Spinal cord (tissue), 10 donors: ENCODE results near the gene ZNF493. TPM values are rescaled to one million over a fixed set of nuclear protein-coding genes. Genes with fewer than 3 reads are reported as not detected.

Source experiments
- DNase-seq, 6 donors: peaks; one replicate each; pipeline versions ENCODE4 v3.0.0 to v3.0.0-alpha.2; 2013 to 2015; ENCODE audit warnings: low spot score in 6 of 6, low read depth in 4 of 6
- H3K27ac ChIP-seq: one replicate; pipeline ENCODE4 v1.5.1; 2013; ENCODE audit warnings: low read depth, low read length, control low read depth
- H3K27me3 ChIP-seq: one replicate; pipeline ENCODE4 v1.6.1; 2013; ENCODE audit warnings: low read length; ENCODE audit not compliant: control insufficient read depth, insufficient read depth
- H3K36me3 ChIP-seq: one replicate; pipeline ENCODE4 v1.6.1; 2013; ENCODE audit warnings: low read length; ENCODE audit not compliant: control insufficient read depth, insufficient read depth
- H3K4me1 ChIP-seq: one replicate; pipeline ENCODE4 v1.6.1; 2013; ENCODE audit warnings: low read length; ENCODE audit not compliant: control insufficient read depth, insufficient read depth
- H3K4me3 ChIP-seq: one replicate; pipeline ENCODE4 v1.5.1; 2013; ENCODE audit warnings: low read depth, low read length, control low read depth
- H3K9me3 ChIP-seq: one replicate; pipeline ENCODE4 v1.6.1; 2013; ENCODE audit warnings: low read length; ENCODE audit not compliant: control insufficient read depth, insufficient read depth
- WGBS: methylation state at CpG from one replicate; pipeline ENCODE4 v1.1.5; 2013; ENCODE audit warnings: missing lambda C conversion rate; ENCODE audit not compliant: insufficient coverage; 5-methylcytosine and 5-hydroxymethylcytosine counted together
- polyA plus RNA-seq, 2 donors: library from polyadenylated mRNA; unstranded; fragments of 120-200 nt; gene quantifications; one replicate each; pipeline ENCODE4 v1.2.1, GENCODE V29; 2013; ENCODE audit not compliant: insufficient read length in 2 of 2
- total RNA-seq, 2 donors: library from RNA; depleted of rRNA in 1 of 2; stranded (reverse); fragments of 120-200 nt in 1 of 2; fragments of >200 nt in 1 of 2; gene quantifications; one replicate each; pipeline versions ENCODE4 v1.2.3 to v1.2.4, GENCODE V29; 2013 to 2014
- donor health status: healthy.

ZNF493 gene
- total and polyA plus RNA-seq, 4 donors, result 28.1 to 109 (median 33.7) TPM

DNA sequence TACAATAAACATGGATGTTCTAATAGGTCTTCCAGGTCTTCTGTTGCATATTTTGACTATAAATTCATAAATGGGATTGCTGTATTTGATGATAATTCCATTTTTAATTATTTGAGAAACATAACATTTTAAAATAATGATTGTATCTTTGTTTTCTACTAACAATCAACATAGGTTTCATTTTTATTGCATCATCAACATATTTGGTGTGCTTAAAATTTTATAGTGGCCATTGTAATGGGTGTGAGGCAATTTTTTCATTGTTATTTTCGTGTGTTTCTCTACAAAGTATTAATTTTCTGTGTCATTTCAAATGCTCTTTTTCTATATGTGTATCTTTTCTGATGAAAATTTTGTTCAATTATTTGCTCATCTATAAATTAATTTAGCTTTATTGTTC lies 13.2 kb downstream of the ZNF493 start:
- Histone ChIP-seq H3K27ac (no peak overlapping the region), H3K4me3 (no peak overlapping the region), H3K36me3 (peaks cover 15% of the 10 kb centered on the region), H3K4me1 (no peaks in the 10 kb centered on the region), H3K27me3 (no peaks in the 10 kb centered on the region), H3K9me3 (no peaks in the 10 kb centered on the region)
- whole genome bisulfite sequencing, result no CpG with 5 or more reads among the region's 1 CpG
- no peak for DNase-seq

DNA sequence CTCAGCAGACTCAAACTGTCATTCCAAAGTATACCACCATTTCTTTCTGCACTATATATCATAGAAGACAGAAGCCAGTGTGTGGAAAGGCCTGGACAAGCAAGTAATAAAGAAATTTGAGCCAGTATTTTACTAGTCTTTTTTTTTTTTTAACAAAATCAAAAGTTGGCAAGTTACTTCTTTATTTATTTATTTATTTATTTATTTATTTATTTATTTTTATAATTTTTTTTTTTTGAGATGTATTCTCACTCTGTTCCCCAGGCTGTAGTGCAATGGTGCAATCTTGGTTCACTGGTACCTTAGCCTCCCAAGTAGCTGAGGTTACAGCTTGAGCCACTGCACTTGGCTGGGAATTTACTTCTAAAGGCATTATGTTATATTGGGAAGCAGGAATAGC lies 25.3 kb downstream of the ZNF493 start:
- peaks cover 4% of the 10 kb centered on the region for H3K9me3 ChIP-seq
- H3K4me1 ChIP-seq, result no peaks in the 10 kb centered on the region
- no peak overlapping the region for H3K27ac ChIP-seq
- H3K36me3 ChIP-seq, result peaks cover 2% of the 10 kb centered on the region
- no peak overlapping the region for H3K4me3 ChIP-seq
- no peak for DNase-seq
- no peaks in the 10 kb centered on the region for H3K27me3 ChIP-seq

DNA sequence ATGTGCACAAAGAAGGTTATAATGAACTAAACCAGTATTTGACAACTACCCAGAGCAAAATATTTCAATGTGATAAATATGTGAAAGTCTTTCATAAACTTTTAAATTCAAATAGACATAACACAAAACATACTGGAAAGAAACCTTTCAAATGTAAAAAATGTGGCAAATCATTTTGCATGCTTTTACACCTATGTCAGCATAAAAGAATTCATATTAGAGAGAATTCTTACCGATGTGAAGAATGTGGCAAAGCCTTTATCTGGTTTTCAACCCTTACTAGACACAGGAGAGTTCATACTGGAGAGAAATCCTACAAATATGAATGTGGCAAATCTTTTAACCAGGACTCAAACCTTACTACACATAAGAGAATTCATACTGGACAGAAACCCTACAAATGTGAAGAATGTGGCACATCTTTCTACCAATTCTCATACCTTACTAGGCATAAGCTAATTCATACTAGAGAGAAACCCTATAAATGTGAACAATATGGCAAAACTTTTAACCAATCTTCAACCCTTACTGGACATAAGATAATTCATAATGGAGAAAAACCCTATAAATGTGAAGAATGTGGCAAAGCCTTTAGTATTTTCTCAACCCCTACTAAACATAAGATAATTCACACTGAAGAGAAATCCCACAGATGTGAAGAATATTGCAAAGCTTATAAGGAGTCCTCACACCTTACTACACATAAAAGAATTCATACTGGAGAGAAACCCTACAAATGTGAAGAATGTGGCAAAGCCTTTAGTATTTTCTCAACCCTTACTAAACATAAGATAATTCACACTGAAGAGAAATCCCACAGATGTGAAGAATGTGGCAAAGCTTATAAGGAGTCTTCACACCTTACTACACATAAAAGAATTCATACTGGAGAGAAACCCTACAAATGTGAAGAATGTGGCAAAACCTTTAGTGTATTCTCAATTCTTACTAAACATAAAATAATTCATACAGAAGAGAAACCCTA lies 26.4 kb downstream of the ZNF493 start:
- no CpG with 5 or more reads among the region's 1 CpG for WGBS
- Histone ChIP-seq H3K36me3 (peaks cover 1% of the 10 kb centered on the region), H3K27ac (no peak overlapping the region), H3K4me3 (no peak overlapping the region), H3K9me3 (peaks cover 6% of the 10 kb centered on the region), H3K4me1 (no peaks in the 10 kb centered on the region), H3K27me3 (no peaks in the 10 kb centered on the region)
- no peak for DNase-seq

DNA sequence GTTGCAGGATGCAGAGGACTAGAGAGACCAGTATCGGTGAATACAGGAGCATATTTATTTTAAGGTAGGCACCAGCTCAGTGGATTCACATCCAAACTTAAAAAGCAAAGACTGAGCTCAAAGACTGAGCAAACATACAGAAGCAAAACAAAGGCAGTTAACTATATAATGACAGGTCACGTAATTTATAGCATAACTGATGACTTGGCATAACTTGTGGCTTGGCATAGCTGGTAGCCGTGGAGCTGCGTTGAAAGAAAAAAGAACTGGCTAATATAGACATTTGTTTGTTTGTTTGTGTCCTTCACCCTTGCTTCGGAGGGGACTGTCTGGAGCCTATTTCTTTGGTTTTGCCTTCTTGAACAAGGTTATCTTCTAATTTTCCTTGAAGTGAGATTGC lies 33.7 kb downstream of the ZNF493 start:
- no peak for DNase-seq
- Histone ChIP-seq H3K27ac (no peak overlapping the region), H3K36me3 (no peaks in the 10 kb centered on the region), H3K27me3 (no peaks in the 10 kb centered on the region), H3K4me1 (no peaks in the 10 kb centered on the region), H3K9me3 (peaks cover 1% of the 10 kb centered on the region), H3K4me3 (no peak overlapping the region)
- WGBS, result 78% methylated on average over 2 of the region's 5 CpGs

DNA sequence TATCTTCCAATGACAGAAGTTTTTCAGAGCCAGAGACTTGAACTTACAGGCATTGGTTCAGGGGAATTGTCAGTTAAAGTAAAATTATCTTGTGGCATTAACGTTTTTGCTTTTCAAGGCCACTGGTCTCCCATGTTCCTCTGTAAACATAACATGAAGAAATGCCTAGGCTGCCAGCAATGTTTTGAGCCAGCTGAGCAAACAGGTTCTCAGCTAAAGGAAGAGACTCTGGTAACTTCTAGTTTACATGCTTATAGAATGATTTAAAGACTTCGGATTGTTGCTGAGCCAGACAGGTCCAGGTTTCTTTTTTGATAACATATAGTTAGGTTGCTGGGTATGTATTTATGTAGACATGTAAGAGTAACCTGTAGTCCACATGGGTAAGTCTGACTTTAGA lies 35.7 kb downstream of the ZNF493 start:
- H3K4me3 ChIP-seq, result no peak overlapping the region
- H3K27me3 ChIP-seq, result no peaks in the 10 kb centered on the region
- no peak overlapping the region for H3K27ac ChIP-seq
- H3K4me1 ChIP-seq, result no peaks in the 10 kb centered on the region
- WGBS, result 86% methylated on average over 1 of the region's 2 CpGs
- DNase-seq, result no peak
- no peaks in the 10 kb centered on the region for H3K9me3 ChIP-seq
- no peaks in the 10 kb centered on the region for H3K36me3 ChIP-seq

DNA sequence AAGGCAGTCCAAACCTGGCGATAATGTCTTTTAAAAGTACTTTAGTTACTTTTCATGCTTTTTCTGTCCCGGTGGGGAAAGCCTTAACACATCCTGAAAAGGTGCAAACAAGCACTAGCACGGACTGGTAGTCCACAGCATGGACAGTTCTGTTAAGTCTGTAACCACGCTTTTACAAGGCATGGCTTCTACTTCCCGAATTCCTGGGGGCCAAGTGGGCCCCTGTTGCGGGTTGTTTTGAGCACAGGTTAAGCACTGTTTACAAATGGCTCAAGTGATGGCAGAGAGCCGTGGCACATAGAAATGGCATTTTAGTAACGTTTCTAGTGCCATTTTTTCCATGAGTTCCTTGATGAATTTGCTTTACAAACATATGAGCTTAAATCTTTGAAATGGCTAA lies 37.6 kb downstream of the ZNF493 start:
- Histone ChIP-seq H3K36me3 (no peaks in the 10 kb centered on the region), H3K27me3 (no peaks in the 10 kb centered on the region), H3K9me3 (no peaks in the 10 kb centered on the region), H3K4me3 (no peak overlapping the region), H3K4me1 (no peaks in the 10 kb centered on the region), H3K27ac (no peak overlapping the region)
- 91% methylated on average over 8 of the region's 8 CpGs for WGBS
- no peak for DNase-seq

DNA sequence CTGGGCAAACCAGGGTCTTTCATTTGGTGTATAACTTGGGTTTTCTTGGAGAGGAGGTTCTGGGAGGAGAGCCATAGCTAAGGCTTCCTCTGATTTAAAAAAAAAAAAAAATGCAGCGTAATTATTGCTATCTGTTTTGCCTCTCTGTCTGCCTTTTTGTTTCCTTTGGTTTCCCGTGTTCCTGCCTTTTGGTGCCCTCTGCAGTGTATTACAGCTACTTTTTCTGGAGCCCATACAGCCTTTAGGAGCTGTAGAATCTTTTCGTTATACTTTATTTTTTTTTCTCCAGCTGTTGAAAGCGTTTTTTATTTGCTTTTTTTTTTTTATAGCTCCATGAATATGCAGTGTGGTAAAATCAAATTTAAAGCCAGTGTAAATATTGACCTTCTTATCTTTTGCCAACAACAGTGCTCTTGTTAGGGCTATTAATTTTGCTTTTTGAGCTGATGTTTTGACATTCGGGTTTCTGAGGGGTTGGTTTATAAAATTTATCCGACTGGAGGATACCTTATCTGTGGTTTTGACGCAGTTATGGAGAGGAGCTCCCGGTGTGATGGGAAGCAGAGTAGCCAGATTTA lies 38.1 kb downstream of the ZNF493 start:
- no peaks in the 10 kb centered on the region for H3K4me1 ChIP-seq
- H3K27me3 ChIP-seq, result no peaks in the 10 kb centered on the region
- H3K9me3 ChIP-seq, result no peaks in the 10 kb centered on the region
- H3K4me3 ChIP-seq, result no peak overlapping the region
- 80% methylated on average over 2 of the region's 8 CpGs for whole genome bisulfite sequencing
- no peak for DNase-seq
- H3K27ac ChIP-seq, result no peak overlapping the region
- no peaks in the 10 kb centered on the region for H3K36me3 ChIP-seq

DNA sequence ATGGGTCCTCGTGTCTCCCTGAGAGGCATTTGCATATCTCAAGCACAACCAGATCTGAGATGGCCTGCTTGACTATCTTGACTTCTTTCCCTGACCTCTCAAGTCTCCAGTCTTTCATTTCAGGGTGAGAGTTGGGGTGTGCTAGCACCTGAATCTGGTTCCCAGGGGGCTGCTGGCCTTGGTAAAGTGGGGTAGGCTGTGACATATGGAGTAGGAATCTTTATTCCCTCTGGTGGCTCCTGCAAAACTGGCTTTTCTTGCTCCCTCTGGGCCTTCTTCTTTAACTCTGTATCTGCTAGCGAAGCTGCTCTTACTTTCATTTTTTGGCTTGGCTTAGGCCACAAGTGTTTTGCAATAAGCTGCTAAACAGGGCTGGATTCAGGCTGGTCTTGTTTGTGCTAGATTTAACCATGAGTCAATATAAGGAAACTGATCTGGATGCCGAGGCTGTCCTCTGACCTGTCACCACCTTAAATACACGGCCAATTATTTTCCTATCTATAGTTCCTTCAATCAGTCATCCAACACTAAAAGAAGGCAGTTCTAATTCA lies 42.3 kb downstream of the ZNF493 start:
- H3K9me3 ChIP-seq, result no peaks in the 10 kb centered on the region
- no peaks in the 10 kb centered on the region for H3K4me1 ChIP-seq
- no peak overlapping the region for H3K27ac ChIP-seq
- H3K36me3 ChIP-seq, result no peaks in the 10 kb centered on the region
- no peak overlapping the region for H3K4me3 ChIP-seq
- no peaks in the 10 kb centered on the region for H3K27me3 ChIP-seq
- 100% methylated on average over 1 of the region's 4 CpGs for WGBS
- no peak for DNase-seq

DNA sequence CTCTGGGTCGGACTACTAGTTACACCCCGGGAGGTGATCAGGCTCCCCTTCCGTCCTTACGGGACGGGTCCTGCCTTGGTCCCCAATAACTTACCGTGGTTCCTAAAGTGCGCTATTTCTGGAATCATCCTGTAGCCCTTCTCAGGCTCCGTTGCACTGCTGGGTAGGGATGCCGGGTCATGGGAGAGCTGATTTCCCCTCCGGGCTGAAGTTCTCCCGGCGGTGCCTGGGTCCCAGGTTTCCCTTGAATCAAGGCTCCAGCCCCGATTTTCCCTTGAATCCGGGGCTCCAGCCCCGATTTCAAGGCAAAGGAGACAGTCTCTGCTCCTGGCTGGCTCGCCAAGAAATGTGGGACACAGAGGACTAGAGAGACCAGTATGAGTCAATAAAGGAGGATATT lies 43.4 kb downstream of the ZNF493 start:
- Histone ChIP-seq H3K27ac (no peak overlapping the region), H3K4me3 (no peak overlapping the region), H3K9me3 (no peaks in the 10 kb centered on the region), H3K27me3 (no peaks in the 10 kb centered on the region), H3K36me3 (no peaks in the 10 kb centered on the region), H3K4me1 (no peaks in the 10 kb centered on the region)
- no peak for DNase-seq
- 93% methylated on average over 13 of the region's 16 CpGs for WGBS

DNA sequence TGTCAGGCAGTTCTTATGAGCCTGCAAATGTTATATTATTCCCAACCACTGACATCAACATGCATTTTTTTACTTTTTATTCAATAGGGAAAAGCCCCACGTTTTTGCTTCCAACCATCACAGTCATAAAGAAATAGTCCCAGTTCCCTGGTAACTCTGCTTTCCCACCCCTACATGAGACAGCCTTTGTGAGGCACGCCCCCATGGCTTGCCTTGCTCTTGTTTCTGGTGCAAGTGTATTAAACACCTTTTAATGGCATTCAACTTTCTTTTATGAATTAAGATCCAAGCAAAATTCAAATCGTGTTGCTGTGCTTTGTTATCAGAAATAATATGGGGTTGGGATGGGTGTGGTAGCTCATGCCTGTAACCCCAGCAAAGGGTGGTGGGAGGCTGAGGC lies 54.3 kb downstream of the ZNF493 start:
- 90% methylated on average over 1 of the region's 3 CpGs for WGBS
- Histone ChIP-seq H3K27me3 (no peaks in the 10 kb centered on the region), H3K9me3 (peaks cover 2% of the 10 kb centered on the region), H3K27ac (no peak overlapping the region), H3K4me3 (no peak overlapping the region), H3K36me3 (peaks cover 3% of the 10 kb centered on the region), H3K4me1 (no peaks in the 10 kb centered on the region)
- no peak for DNase-seq
